ENCODE results near the gene TAS2R41.
"Not testable (repeated sequence)": the region's sequence is repeated elsewhere in the genome, so short reads cannot be mapped to it uniquely, and the experiment has no call there.

Gene TAS2R41

GRCh38 chr7:143458263-143458662 lies 19.4 kb upstream of the TAS2R41 start:
- DNase-seq, result no peak

- no peak for DNase-seq
These were observed 19.0 kb upstream of the TAS2R41 start for GRCh38 chr7:143458681-143459080.

GRCh38 chr7:143459359-143459758 lies 18.3 kb upstream of the TAS2R41 start:
- DNase-seq, result no peak

- no peak for DNase-seq
These were observed 17.2 kb upstream of the TAS2R41 start for GRCh38 chr7:143460271-143460979.

- DNase-seq, result no peak
These were observed 15.6 kb upstream of the TAS2R41 start for GRCh38 chr7:143462045-143462444.

- no peak for DNase-seq
These were observed 14.1 kb upstream of the TAS2R41 start for GRCh38 chr7:143463556-143463955.

- DNase-seq, result no peak
These were observed 13.7 kb upstream of the TAS2R41 start for GRCh38 chr7:143463957-143464356.

GRCh38 chr7:143467724-143468123 lies 9.9 kb upstream of the TAS2R41 start:
- DNase-seq, result no peak

GRCh38 chr7:143472071-143472689 lies 5.5 kb upstream of the TAS2R41 start:
- not testable (repeated sequence) for DNase-seq

GRCh38 chr7:143479055-143479766 lies 1.5 kb downstream of the TAS2R41 start:
- no peak for DNase-seq

GRCh38 chr7:143480501-143480900 lies 2.8 kb downstream of the TAS2R41 start:
- no peak for DNase-seq

- no peak for DNase-seq
These were observed 6.4 kb downstream of the TAS2R41 start for GRCh38 chr7:143484119-143484518.

GRCh38 chr7:143485094-143485493 lies 7.4 kb downstream of the TAS2R41 start:
- no peak for DNase-seq

GRCh38 chr7:143485500-143485899 lies 7.8 kb downstream of the TAS2R41 start:
- no peak for DNase-seq

- not testable (repeated sequence) for DNase-seq
These were observed 8.6 kb downstream of the TAS2R41 start for GRCh38 chr7:143486266-143486665.

- DNase-seq, result no peak
These were observed 9.4 kb downstream of the TAS2R41 start for GRCh38 chr7:143487061-143487460.

- no peak for DNase-seq
These were observed 9.9 kb downstream of the TAS2R41 start for GRCh38 chr7:143487566-143487965.

GRCh38 chr7:143490717-143491306 lies 13.1 kb downstream of the TAS2R41 start:
- DNase-seq, result no peak

GRCh38 chr7:143492043-143492471 lies 14.4 kb downstream of the TAS2R41 start:
- DNase-seq, result no peak

- DNase-seq, result no peak
These were observed 15.4 kb downstream of the TAS2R41 start for GRCh38 chr7:143492799-143493739.

- no peak for DNase-seq
These were observed 16.1 kb downstream of the TAS2R41 start for GRCh38 chr7:143493751-143494150.

- DNase-seq, result no peak
These were observed 16.9 kb downstream of the TAS2R41 start for GRCh38 chr7:143494622-143495021.

All from NCI-H774 (cell line).